Mammary epithelial cell (primary cell): ENCODE data around the gene KRT1.

ENCODE experiments used
- CTCF ChIP-seq, 2 donors: IDR thresholded peaks in 1 of 2; conservative IDR thresholded peaks in 1 of 2; 2 replicates each; pipeline ENCODE4 v1.5.1; 2011 to 2012; ENCODE audit warnings: inconsistent platforms in 2 of 2, low read length in 2 of 2, mild to moderate bottlenecking in 2 of 2, control low read depth in 1 of 2, low read depth in 1 of 2; ENCODE audit not compliant: insufficient read depth in 1 of 2; ENCODE audit errors: extremely low read depth in 1 of 2
- EZH2 ChIP-seq: IDR thresholded peaks from 2 replicates; pipeline ENCODE4 v1.6.1; 2012; ENCODE audit warnings: low read length, inconsistent platforms, borderline replicate concordance

- TF ChIP-seq CTCF (conservative IDR thresholded peaks at IDR 0.05 in 1 of 2, IDR thresholded peaks at IDR 0.05 in 1 of 2; ENCODE audit: extremely low read depth in 1 of 2, insufficient read depth in 1 of 2, low read depth in 1 of 2, low read length in 2 of 2) = no peak
- TF ChIP-seq EZH2 = no peak
These were observed 23.7 kb upstream of the KRT1 start for GRCh38 chr12:52703878-52704277.
